SK-N-SH (cell line): ENCODE data around the gene CIAO2A. TPM values are rescaled to one million over a fixed set of nuclear protein-coding genes. Genes with fewer than 3 reads are reported as not detected.

Source experiments
- CTCF ChIA-PET: fragments of 300-600, 350-600 bp; formaldehyde crosslinking; extraction: SDS; loops from one replicate; lab custom pipeline; 2021; lab: Yijun Ruan, JAX
- POLR2A ChIA-PET: fragments of 350-600 bp; sonication (Branson Sonifier 250); formaldehyde crosslinking; extraction: SDS; loops from one replicate; lab custom pipeline; 2020; ENCODE audit warnings: antibody characterized with exemption, inconsistent platforms; lab: Yijun Ruan, JAX
- DNase-seq: peaks from one replicate; pipeline ENCODE4 v3.0.0; 2012
- H2AFZ ChIP-seq: fragments of 200-600 bp; sonication (generic); 2 replicates; pipeline ENCODE4 v1.8.1; 2016; ENCODE audit warnings: antibody characterized with exemption, mild to moderate bottlenecking, low read depth
- H3F3A ChIP-seq: fragments of 200-600 bp; sonication (generic); replicated peaks from 2 replicates; pipeline ENCODE3; 2016; ENCODE audit warnings: antibody characterized with exemption, mild to moderate bottlenecking; ENCODE audit not compliant: insufficient read depth
- H3K27ac ChIP-seq, 2 experiments: fragments of 200-500 bp in 1 of 2; fragments of 200-600 bp in 1 of 2; sonication (Bioruptor generic) in 1 of 2; sonication (generic), shearing (Covaris generic) in 1 of 2; 2 replicates each; pipeline versions ENCODE4 v1.5.1 to v1.6.1; 2014 to 2016; ENCODE audit warnings: low read depth in 2 of 2, inconsistent platforms in 1 of 2, low read length in 1 of 2, mild to moderate bottlenecking in 1 of 2, mixed read lengths in 1 of 2
- H3K27me3 ChIP-seq: fragments of 200-600 bp; sonication (generic), shearing (Covaris generic); 2 replicates; pipeline ENCODE4 v1.6.1; 2016; ENCODE audit warnings: mixed run types; ENCODE audit not compliant: insufficient read depth
- H3K36me3 ChIP-seq, 2 experiments: fragments of 200-500 bp in 1 of 2; fragments of 200-600 bp in 1 of 2; sonication (Bioruptor generic) in 1 of 2; sonication (generic) in 1 of 2; replicated peaks in 1 of 2; 2 replicates each; pipeline versions ENCODE3 to v1.5.1; 2014 to 2016; ENCODE audit warnings: low read length in 1 of 2, mild to moderate bottlenecking in 1 of 2; ENCODE audit not compliant: insufficient read depth in 2 of 2, control insufficient read depth in 1 of 2
- H3K4me1 ChIP-seq, 2 experiments: fragments of 200-500 bp in 1 of 2; fragments of 200-600 bp in 1 of 2; sonication (Bioruptor generic) in 1 of 2; sonication (generic), shearing (Covaris generic) in 1 of 2; 2 replicates each; pipeline versions ENCODE4 v1.5.1 to v1.6.1; 2014 to 2016; ENCODE audit warnings: low read depth in 1 of 2, low read length in 1 of 2, mixed run types in 1 of 2; ENCODE audit not compliant: insufficient read depth in 2 of 2, control insufficient read depth in 1 of 2
- H3K4me2 ChIP-seq: fragments of 200-600 bp; sonication (generic), shearing (Covaris generic); 2 replicates; pipeline ENCODE4 v1.6.1; 2017; ENCODE audit warnings: mixed run types
- H3K4me3 ChIP-seq, 2 experiments: fragments of 200-500 bp in 1 of 2; fragments of 200-600 bp in 1 of 2; sonication (Bioruptor generic) in 1 of 2; sonication (generic), shearing (Covaris generic) in 1 of 2; 2 replicates each; pipeline versions ENCODE4 v1.5.1 to v1.8.1; 2014 to 2016; ENCODE audit warnings: low read depth in 2 of 2, inconsistent platforms in 1 of 2, low read length in 1 of 2, mild to moderate bottlenecking in 1 of 2, mixed read lengths in 1 of 2, moderate library complexity in 1 of 2
- H3K79me2 ChIP-seq: fragments of 200-600 bp; sonication (generic); 2 replicates; pipeline ENCODE4 v1.8.1; 2017; ENCODE audit warnings: mild to moderate bottlenecking; ENCODE audit not compliant: insufficient read depth
- H3K9ac ChIP-seq: fragments of 200-600 bp; sonication (generic); 2 replicates; pipeline ENCODE4 v1.6.1; 2017; ENCODE audit warnings: mixed run types
- H3K9me2 ChIP-seq: fragments of 200-600 bp; sonication (generic); 2 replicates; pipeline ENCODE4 v1.6.1; 2017; ENCODE audit warnings: mixed run types
- H3K9me3 ChIP-seq: fragments of 200-600 bp; sonication (generic); 2 replicates; pipeline ENCODE4 v1.6.1; 2017; ENCODE audit warnings: mixed run types, mild to moderate bottlenecking, moderate library complexity
- H4K20me1 ChIP-seq: fragments of 200-600 bp; sonication (generic); 2 replicates; pipeline ENCODE4 v1.6.1; 2017; ENCODE audit warnings: mild to moderate bottlenecking, mixed run types; ENCODE audit not compliant: insufficient read depth
- EP300 ChIP-seq, 2 experiments: IDR thresholded peaks; 2 replicates each; pipeline versions ENCODE4 v1.4.0 to v1.6.1; 2012; ENCODE audit warnings: borderline replicate concordance in 1 of 2, low read depth in 1 of 2, low read length in 1 of 2
- EZH2phosphoT487 ChIP-seq: fragments of 200-600 bp; sonication (generic); IDR thresholded peaks from 2 replicates; pipeline ENCODE4 v1.6.1; 2017; ENCODE audit warnings: low read depth, mixed run types, mild to moderate bottlenecking, antibody characterized with exemption, moderate library complexity, borderline replicate concordance
- FOSL2 ChIP-seq: IDR thresholded peaks from 2 replicates; pipeline ENCODE4 v1.4.0; 2012; ENCODE audit warnings: low read depth, mild to moderate bottlenecking, moderate library complexity, borderline replicate concordance
- FOXJ3 ChIP-seq: sonication (generic); formaldehyde crosslinking; IDR thresholded peaks from 2 replicates; pipeline ENCODE4 v1.5.1; 2020; ENCODE audit warnings: mild to moderate bottlenecking, missing genetic modification reagents
- FOXM1 ChIP-seq: IDR thresholded peaks from 2 replicates; pipeline ENCODE4 v1.4.0; 2012; ENCODE audit warnings: low read depth, mild to moderate bottlenecking
- GATA2 ChIP-seq: sonication (generic); formaldehyde crosslinking; IDR thresholded peaks from 2 replicates; pipeline ENCODE4 v1.5.0; 2020; ENCODE audit warnings: mild to moderate bottlenecking, missing genetic modification reagents
- MXI1 ChIP-seq: IDR thresholded peaks from 2 replicates; pipeline ENCODE4 v1.6.1; 2012; ENCODE audit warnings: mild to moderate bottlenecking, low read depth, low read length, improper control_type of control experiment
- NRF1 ChIP-seq: IDR thresholded peaks from 2 replicates; pipeline ENCODE4 v1.6.1; 2012; ENCODE audit warnings: low read depth, mild to moderate bottlenecking, low read length
- POLR2AphosphoS5 ChIP-seq: IDR thresholded peaks from 2 replicates; pipeline ENCODE4 v1.6.1; 2012; ENCODE audit warnings: low read depth, low read length
- RAD21 ChIP-seq: IDR thresholded peaks from 2 replicates; pipeline ENCODE4 v1.6.1; 2012; ENCODE audit warnings: mild to moderate bottlenecking, low read length
- RCOR1 ChIP-seq: fragments of 150-350 bp; IDR thresholded peaks from 2 replicates; pipeline ENCODE4 v1.6.1; 2017; ENCODE audit warnings: antibody characterized with exemption, low read length
- RFX5 ChIP-seq: IDR thresholded peaks from 2 replicates; pipeline ENCODE4 v1.6.1; 2012; ENCODE audit warnings: mild to moderate bottlenecking, improper control_type of control experiment, low read length
- TAF1 ChIP-seq: IDR thresholded peaks from 2 replicates; pipeline ENCODE4 v1.6.1; 2012; ENCODE audit warnings: low read depth, mild to moderate bottlenecking, low read length, moderate library complexity, borderline replicate concordance
- TEAD4 ChIP-seq: IDR thresholded peaks from 2 replicates; pipeline ENCODE4 v1.4.0; 2012; ENCODE audit warnings: mild to moderate bottlenecking, borderline replicate concordance; ENCODE audit not compliant: insufficient read depth
- WGBS: methylation state at CpG from one replicate; pipeline ENCODE4 v1.1.6; 2017; ENCODE audit warnings: low lambda C conversion rate; 5-methylcytosine and 5-hydroxymethylcytosine counted together
- polyA plus RNA-seq, 3 experiments: library from polyadenylated mRNA; depleted of rRNA; stranded (reverse); fragments of >200 nt; gene quantifications; 2 replicates each; pipeline ENCODE4 v1.2.3, GENCODE V29; 2012
- TF ChIP-seq, protein P1 (sequence below): IDR thresholded peaks from 2 replicates; pipeline ENCODE4 v1.6.1; 2012; ENCODE audit warnings: mild to moderate bottlenecking, low read depth, low read length, moderate library complexity
- TF ChIP-seq, protein P2 (sequence below): IDR thresholded peaks from 2 replicates; pipeline ENCODE4; 2012

CIAO2A gene
- polyA plus RNA-seq, 1 of the 3 experiments (the other 2 are of a cell fraction): 65.3 TPM

- Histone ChIP-seq H3K79me2 (no peaks in the 10 kb centered on the region), H4K20me1 (no peaks in the 10 kb centered on the region), H3K9ac (no peak overlapping the region), H3K4me1 (no peaks in the 10 kb centered on the region), H3K4me3 (no peak overlapping the region), H3K4me2 (no peak overlapping the region), H3K9me3 (no peaks in the 10 kb centered on the region), H3K36me3 (peaks cover 68 to 79% of the 10 kb centered on the region in 2 experiments), H3K27me3 (no peaks in the 10 kb centered on the region), H2AFZ (no peak overlapping the region), H3K9me2 (no peaks in the 10 kb centered on the region), H3F3A (no peaks in the 10 kb centered on the region), H3K27ac (no peak overlapping the region)
- CTCF ChIA-PET: no interaction called here
- WGBS: 84% methylated on average over 6 of the region's 6 CpGs
- POLR2A ChIA-PET: no interaction called here
- no peak for DNase-seq
- TF ChIP-seq, protein P1, sequence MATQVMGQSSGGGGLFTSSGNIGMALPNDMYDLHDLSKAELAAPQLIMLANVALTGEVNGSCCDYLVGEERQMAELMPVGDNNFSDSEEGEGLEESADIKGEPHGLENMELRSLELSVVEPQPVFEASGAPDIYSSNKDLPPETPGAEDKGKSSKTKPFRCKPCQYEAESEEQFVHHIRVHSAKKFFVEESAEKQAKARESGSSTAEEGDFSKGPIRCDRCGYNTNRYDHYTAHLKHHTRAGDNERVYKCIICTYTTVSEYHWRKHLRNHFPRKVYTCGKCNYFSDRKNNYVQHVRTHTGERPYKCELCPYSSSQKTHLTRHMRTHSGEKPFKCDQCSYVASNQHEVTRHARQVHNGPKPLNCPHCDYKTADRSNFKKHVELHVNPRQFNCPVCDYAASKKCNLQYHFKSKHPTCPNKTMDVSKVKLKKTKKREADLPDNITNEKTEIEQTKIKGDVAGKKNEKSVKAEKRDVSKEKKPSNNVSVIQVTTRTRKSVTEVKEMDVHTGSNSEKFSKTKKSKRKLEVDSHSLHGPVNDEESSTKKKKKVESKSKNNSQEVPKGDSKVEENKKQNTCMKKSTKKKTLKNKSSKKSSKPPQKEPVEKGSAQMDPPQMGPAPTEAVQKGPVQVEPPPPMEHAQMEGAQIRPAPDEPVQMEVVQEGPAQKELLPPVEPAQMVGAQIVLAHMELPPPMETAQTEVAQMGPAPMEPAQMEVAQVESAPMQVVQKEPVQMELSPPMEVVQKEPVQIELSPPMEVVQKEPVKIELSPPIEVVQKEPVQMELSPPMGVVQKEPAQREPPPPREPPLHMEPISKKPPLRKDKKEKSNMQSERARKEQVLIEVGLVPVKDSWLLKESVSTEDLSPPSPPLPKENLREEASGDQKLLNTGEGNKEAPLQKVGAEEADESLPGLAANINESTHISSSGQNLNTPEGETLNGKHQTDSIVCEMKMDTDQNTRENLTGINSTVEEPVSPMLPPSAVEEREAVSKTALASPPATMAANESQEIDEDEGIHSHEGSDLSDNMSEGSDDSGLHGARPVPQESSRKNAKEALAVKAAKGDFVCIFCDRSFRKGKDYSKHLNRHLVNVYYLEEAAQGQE: no peak
- TF ChIP-seq TAF1 (no peak), POLR2AphosphoS5 (no peak), FOXM1 (no peak), TEAD4 (no peak), EP300 (IDR thresholded peaks at IDR 0.05; ENCODE audit: borderline replicate concordance in 1 of 2, low read depth in 1 of 2, low read length in 1 of 2) (no peak), EZH2phosphoT487 (no peak), RFX5 (no peak), FOXJ3 (CRISPR knock-in tag) (no peak), MXI1 (no peak), NRF1 (no peak), RAD21 (no peak), FOSL2 (no peak), GATA2 (CRISPR knock-in tag) (no peak), RCOR1 (no peak)
- TF ChIP-seq, protein P2, sequence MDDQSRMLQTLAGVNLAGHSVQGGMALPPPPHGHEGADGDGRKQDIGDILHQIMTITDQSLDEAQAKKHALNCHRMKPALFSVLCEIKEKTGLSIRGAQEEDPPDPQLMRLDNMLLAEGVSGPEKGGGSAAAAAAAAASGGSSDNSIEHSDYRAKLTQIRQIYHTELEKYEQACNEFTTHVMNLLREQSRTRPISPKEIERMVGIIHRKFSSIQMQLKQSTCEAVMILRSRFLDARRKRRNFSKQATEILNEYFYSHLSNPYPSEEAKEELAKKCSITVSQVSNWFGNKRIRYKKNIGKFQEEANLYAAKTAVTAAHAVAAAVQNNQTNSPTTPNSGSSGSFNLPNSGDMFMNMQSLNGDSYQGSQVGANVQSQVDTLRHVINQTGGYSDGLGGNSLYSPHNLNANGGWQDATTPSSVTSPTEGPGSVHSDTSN: no peak
These were observed 34.1 kb upstream of the CIAO2A start for GRCh38 chr15:64127521-64128270.
